Measurements from ENCODE around the gene GABRB2. TPM values are rescaled to one million over a fixed set of nuclear protein-coding genes. Genes with fewer than 3 reads are reported as not detected.

Gene GABRB2
- total and polyA plus RNA-seq, 2 experiments from 2014 or later = 0.11 to 0.94 TPM

DNA sequence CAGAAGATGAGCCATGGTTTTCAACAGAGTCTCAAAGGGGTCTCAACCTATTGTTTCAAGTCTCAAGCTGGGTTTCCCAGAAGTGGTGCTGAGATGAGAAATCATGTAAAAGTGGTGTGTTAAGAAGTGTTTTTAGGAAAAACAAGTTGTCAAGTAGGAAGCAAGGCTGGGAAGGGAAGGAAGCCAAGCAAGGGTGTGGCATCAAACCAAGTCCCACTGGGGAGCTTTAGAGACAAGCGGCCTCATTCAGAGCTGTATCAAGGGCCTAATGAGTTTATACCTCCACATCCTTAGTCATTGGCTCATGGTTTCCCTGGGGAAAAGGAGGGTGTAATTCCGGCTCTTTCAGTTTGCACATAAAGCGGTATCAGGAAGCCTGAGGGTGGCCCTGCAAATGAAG is 26.4 kb upstream of the GABRB2 start (continued):
- TF ChIP-seq, protein P1, sequence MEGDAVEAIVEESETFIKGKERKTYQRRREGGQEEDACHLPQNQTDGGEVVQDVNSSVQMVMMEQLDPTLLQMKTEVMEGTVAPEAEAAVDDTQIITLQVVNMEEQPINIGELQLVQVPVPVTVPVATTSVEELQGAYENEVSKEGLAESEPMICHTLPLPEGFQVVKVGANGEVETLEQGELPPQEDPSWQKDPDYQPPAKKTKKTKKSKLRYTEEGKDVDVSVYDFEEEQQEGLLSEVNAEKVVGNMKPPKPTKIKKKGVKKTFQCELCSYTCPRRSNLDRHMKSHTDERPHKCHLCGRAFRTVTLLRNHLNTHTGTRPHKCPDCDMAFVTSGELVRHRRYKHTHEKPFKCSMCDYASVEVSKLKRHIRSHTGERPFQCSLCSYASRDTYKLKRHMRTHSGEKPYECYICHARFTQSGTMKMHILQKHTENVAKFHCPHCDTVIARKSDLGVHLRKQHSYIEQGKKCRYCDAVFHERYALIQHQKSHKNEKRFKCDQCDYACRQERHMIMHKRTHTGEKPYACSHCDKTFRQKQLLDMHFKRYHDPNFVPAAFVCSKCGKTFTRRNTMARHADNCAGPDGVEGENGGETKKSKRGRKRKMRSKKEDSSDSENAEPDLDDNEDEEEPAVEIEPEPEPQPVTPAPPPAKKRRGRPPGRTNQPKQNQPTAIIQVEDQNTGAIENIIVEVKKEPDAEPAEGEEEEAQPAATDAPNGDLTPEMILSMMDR (conservative IDR thresholded peaks at IDR 0.05; ENCODE audit: low read depth in 2 of 2) = no peak
- TF ChIP-seq POLR2AphosphoS5 (IDR thresholded peaks at IDR 0.05; ENCODE audit: low read depth) = no peak
- TF ChIP-seq CREB1 (CRISPR knock-in tag; IDR thresholded peaks at IDR 0.05; ENCODE audit: low read depth) = no peak
- TF ChIP-seq STAT1 (IDR thresholded peaks at IDR 0.05; ENCODE audit: unreplicated experiment) = no peak
- TF ChIP-seq, protein P2, sequence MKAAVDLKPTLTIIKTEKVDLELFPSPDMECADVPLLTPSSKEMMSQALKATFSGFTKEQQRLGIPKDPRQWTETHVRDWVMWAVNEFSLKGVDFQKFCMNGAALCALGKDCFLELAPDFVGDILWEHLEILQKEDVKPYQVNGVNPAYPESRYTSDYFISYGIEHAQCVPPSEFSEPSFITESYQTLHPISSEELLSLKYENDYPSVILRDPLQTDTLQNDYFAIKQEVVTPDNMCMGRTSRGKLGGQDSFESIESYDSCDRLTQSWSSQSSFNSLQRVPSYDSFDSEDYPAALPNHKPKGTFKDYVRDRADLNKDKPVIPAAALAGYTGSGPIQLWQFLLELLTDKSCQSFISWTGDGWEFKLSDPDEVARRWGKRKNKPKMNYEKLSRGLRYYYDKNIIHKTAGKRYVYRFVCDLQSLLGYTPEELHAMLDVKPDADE (IDR thresholded peaks at IDR 0.05) = no peak
- TF ChIP-seq EZH2phosphoT487 (IDR thresholded peaks at IDR 0.05; ENCODE audit: unreplicated experiment) = no peak
- TF ChIP-seq EZH2 (IDR thresholded peaks at IDR 0.05; ENCODE audit: low read depth, unreplicated experiment) = no peak

DNA sequence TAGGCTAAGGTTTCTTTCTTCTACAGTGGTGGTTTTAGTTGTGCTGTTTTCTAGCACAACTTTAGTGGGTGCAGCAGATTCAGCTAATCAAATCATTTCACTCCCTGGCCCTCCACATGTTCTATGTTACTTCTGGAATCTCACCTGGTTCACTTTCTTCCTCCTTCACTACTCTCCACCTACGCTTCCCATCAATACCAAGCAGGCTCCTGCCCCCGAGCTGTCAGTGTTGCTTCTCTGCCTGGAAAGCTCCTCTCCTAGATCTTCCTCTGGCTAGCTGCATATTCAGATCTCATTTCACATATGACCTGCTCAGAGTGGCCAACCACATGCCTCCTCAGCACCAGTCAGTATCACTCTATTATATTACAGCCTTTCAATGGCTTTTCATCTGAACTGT is 19.6 kb upstream of the GABRB2 start:
- Histone ChIP-seq H3K9me2 (ENCODE audit: insufficient read depth) (no peaks in the 10 kb centered on the region), H3K4me3 (no peak overlapping the region), H3K27me3 (ENCODE audit: insufficient read depth) (no peaks in the 10 kb centered on the region), H3K79me2 (replicated peaks; ENCODE audit: insufficient read depth) (no peaks in the 10 kb centered on the region), H3K27ac (ENCODE audit: low read depth) (no peak overlapping the region), H3F3A (replicated peaks; ENCODE audit: low read depth) (no peaks in the 10 kb centered on the region), H2AFZ (no peak overlapping the region), H4K20me1 (replicated peaks; ENCODE audit: insufficient read depth) (no peaks in the 10 kb centered on the region), H3K4me1 (ENCODE audit: insufficient read depth) (no peaks in the 10 kb centered on the region), H3K36me3 (ENCODE audit: insufficient read depth) (no peaks in the 10 kb centered on the region), H3K4me2 (no peak overlapping the region)
- Mint-ChIP-seq H3K27me3 (ENCODE audit: insufficient read depth, low read depth, poor library complexity) (peaks cover 2% of the 10 kb centered on the region), H3K36me3 (ENCODE audit: low read depth) (no peaks in the 10 kb centered on the region), H3K27ac (no peak overlapping the region), H3K4me1 (peaks cover 11% of the 10 kb centered on the region), H3K9me3 (no peaks in the 10 kb centered on the region), H3K4me3 (no peak overlapping the region)
- no peak for TF ChIP-seq EZH2phosphoT487 (IDR thresholded peaks at IDR 0.05; ENCODE audit: unreplicated experiment)
- TF ChIP-seq NANOG (IDR thresholded peaks at IDR 0.05; ENCODE audit: borderline replicate concordance) = no peak
- TF ChIP-seq POLR2AphosphoS5 (IDR thresholded peaks at IDR 0.05; ENCODE audit: low read depth) = no peak
- no peak for ATAC-seq
- DNase-seq (ENCODE audit: low spot score) = no peak

DNA sequence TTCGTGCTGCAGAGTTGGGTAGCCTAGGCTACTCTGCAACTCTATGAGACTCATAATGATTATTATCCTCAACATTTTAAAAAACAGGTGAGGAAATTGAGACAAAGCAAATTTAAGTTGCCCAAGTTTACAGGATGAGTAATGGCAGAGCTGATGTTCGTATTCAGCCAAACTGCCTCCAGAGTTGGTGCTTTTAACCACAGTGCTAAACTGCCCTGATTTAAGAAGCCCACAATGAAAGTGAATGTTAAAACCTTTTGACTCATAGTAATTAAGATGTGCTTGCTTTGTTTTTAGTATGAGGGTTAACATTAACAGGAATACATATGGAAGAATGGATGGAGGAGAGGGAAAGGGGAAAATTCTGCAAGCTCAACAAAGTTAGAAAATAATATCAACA is 15.9 kb upstream of the GABRB2 start:
- Histone ChIP-seq H3K4me2 (no peak overlapping the region), H3K79me2 (replicated peaks; ENCODE audit: insufficient read depth) (no peaks in the 10 kb centered on the region), H3K4me1 (ENCODE audit: insufficient read depth) (no peaks in the 10 kb centered on the region), H3K9me2 (ENCODE audit: insufficient read depth) (no peaks in the 10 kb centered on the region), H3K27ac (ENCODE audit: low read depth) (no peak overlapping the region), H2AFZ (no peak overlapping the region), H3K4me3 (no peak overlapping the region), H4K20me1 (replicated peaks; ENCODE audit: insufficient read depth) (no peaks in the 10 kb centered on the region), H3K27me3 (ENCODE audit: insufficient read depth) (no peaks in the 10 kb centered on the region), H3K36me3 (ENCODE audit: insufficient read depth) (no peaks in the 10 kb centered on the region), H3F3A (replicated peaks; ENCODE audit: low read depth) (no peaks in the 10 kb centered on the region)
- peaks cover 1% of the 10 kb centered on the region for H3K27me3 Mint-ChIP-seq (ENCODE audit: insufficient read depth, low read depth, poor library complexity)
- H3K36me3 Mint-ChIP-seq (ENCODE audit: low read depth) = no peaks in the 10 kb centered on the region
- ATAC-seq (no peak), DNase-seq (ENCODE audit: low spot score) (no peak)
- H3K4me1 Mint-ChIP-seq = peaks cover 11% of the 10 kb centered on the region
- no peaks in the 10 kb centered on the region for H3K9me3 Mint-ChIP-seq
- no peak overlapping the region for H3K27ac Mint-ChIP-seq
- H3K4me3 Mint-ChIP-seq = no peak overlapping the region
- TF ChIP-seq EZH2phosphoT487 (IDR thresholded peaks at IDR 0.05; ENCODE audit: unreplicated experiment) (no peak), ZNF114 (CRISPR knock-in tag; IDR thresholded peaks at IDR 0.05) (no peak), NANOG (IDR thresholded peaks at IDR 0.05; ENCODE audit: borderline replicate concordance) (no peak)
- TF ChIP-seq, protein P1 (conservative IDR thresholded peaks at IDR 0.05; ENCODE audit: low read depth in 2 of 2) = no peak

Measured in GM23338 (cell line).